ENCODE measurements around the gene TKTL1. TPM values are rescaled to one million over a fixed set of nuclear protein-coding genes. Genes with fewer than 3 reads are reported as not detected.

Gene TKTL1
- total RNA-seq, 6 donors from 2014 or later: 0.20 to 1.2 (median 0.24) TPM; not detected in 3

GRCh38 chrX:154328646-154329045 is 33.1 kb downstream of the TKTL1 start:
- WGBS, 2 donors: 89 to 100% methylated on average over 2 to 5 of the region's 5 CpGs
- no peak for ATAC-seq (ENCODE audit: low FRiP score in 2 of 2)
- Histone ChIP-seq H3K36me3 (no peaks in the 10 kb centered on the region), H3K9me3 (no peaks in the 10 kb centered on the region), H3K4me1 (peaks cover 0 to 15% (median 6%) of the 10 kb centered on the region in 4 donors), H3K4me3 (no peak overlapping the region), H3K27ac (no peak overlapping the region), H3K27me3 (no peaks in the 10 kb centered on the region)
- TF ChIP-seq POLR2AphosphoS5 (IDR thresholded peaks at IDR 0.05): no peak
- TF ChIP-seq POLR2A (IDR thresholded peaks at IDR 0.05): no peak
- DNase-seq: no peak

GRCh38 chrX:154329294-154329693 is 33.7 kb downstream of the TKTL1 start:
- ATAC-seq (ENCODE audit: low FRiP score in 2 of 2) (no peak), DNase-seq (no peak)
- H3K9me3 ChIP-seq: no peaks in the 10 kb centered on the region
- H3K4me3 ChIP-seq: no peak overlapping the region
- TF ChIP-seq POLR2AphosphoS5 (IDR thresholded peaks at IDR 0.05) (no peak), POLR2A (IDR thresholded peaks at IDR 0.05) (no peak), EP300 (IDR thresholded peaks at IDR 0.05) (no peak)
- TF ChIP-seq, protein P1, sequence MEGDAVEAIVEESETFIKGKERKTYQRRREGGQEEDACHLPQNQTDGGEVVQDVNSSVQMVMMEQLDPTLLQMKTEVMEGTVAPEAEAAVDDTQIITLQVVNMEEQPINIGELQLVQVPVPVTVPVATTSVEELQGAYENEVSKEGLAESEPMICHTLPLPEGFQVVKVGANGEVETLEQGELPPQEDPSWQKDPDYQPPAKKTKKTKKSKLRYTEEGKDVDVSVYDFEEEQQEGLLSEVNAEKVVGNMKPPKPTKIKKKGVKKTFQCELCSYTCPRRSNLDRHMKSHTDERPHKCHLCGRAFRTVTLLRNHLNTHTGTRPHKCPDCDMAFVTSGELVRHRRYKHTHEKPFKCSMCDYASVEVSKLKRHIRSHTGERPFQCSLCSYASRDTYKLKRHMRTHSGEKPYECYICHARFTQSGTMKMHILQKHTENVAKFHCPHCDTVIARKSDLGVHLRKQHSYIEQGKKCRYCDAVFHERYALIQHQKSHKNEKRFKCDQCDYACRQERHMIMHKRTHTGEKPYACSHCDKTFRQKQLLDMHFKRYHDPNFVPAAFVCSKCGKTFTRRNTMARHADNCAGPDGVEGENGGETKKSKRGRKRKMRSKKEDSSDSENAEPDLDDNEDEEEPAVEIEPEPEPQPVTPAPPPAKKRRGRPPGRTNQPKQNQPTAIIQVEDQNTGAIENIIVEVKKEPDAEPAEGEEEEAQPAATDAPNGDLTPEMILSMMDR (IDR thresholded peaks at IDR 0.05): no peak
- H3K27ac ChIP-seq: no peak overlapping the region
- no peaks in the 10 kb centered on the region for H3K36me3 ChIP-seq
- 89 to 100% methylated on average over 1 to 10 of the region's 10 CpGs for WGBS, 2 donors
- H3K27me3 ChIP-seq: no peaks in the 10 kb centered on the region
- H3K4me1 ChIP-seq: peaks cover 0 to 15% (median 6%) of the 10 kb centered on the region in 4 donors

GRCh38 chrX:154332561-154332960 is 37.0 kb downstream of the TKTL1 start:
- ATAC-seq (ENCODE audit: low FRiP score in 2 of 2) (no peak), DNase-seq (peak in 1 of 2 donors; percentile 68)
- Histone ChIP-seq H3K4me1 (peaks cover 0 to under 1% (median 0%) of the 10 kb centered on the region in 4 donors), H3K36me3 (no peaks in the 10 kb centered on the region), H3K9me3 (no peaks in the 10 kb centered on the region), H3K27me3 (no peaks in the 10 kb centered on the region), H3K4me3 (no peak overlapping the region), H3K27ac (no peak overlapping the region)
- 90 to 96% methylated on average over 22 to 26 of the region's 29 CpGs for WGBS, 2 donors
- TF ChIP-seq POLR2A (IDR thresholded peaks at IDR 0.05) (no peak), EP300 (IDR thresholded peaks at IDR 0.05) (no peak), POLR2AphosphoS5 (IDR thresholded peaks at IDR 0.05) (no peak)
- TF ChIP-seq, protein P1 (IDR thresholded peaks at IDR 0.05): no peak

GRCh38 chrX:154333116-154333515 is 37.5 kb downstream of the TKTL1 start:
- DNase-seq: no peak
- no peaks in the 10 kb centered on the region for H3K36me3 ChIP-seq
- TF ChIP-seq POLR2AphosphoS5 (IDR thresholded peaks at IDR 0.05) (no peak), EP300 (IDR thresholded peaks at IDR 0.05) (no peak), POLR2A (IDR thresholded peaks at IDR 0.05) (no peak)
- TF ChIP-seq, protein P1 (IDR thresholded peaks at IDR 0.05): no peak
- no peak overlapping the region for H3K4me3 ChIP-seq
- no peak for ATAC-seq (ENCODE audit: low FRiP score in 2 of 2)
- no peaks in the 10 kb centered on the region for H3K27me3 ChIP-seq
- WGBS, 2 donors: 91% methylated on average over 9 of the region's 9 CpGs; no CpG with 5 or more reads in 1 of the 2 donors
- no peaks in the 10 kb centered on the region for H3K4me1 ChIP-seq
- no peak overlapping the region for H3K27ac ChIP-seq
- no peaks in the 10 kb centered on the region for H3K9me3 ChIP-seq

DNA sequence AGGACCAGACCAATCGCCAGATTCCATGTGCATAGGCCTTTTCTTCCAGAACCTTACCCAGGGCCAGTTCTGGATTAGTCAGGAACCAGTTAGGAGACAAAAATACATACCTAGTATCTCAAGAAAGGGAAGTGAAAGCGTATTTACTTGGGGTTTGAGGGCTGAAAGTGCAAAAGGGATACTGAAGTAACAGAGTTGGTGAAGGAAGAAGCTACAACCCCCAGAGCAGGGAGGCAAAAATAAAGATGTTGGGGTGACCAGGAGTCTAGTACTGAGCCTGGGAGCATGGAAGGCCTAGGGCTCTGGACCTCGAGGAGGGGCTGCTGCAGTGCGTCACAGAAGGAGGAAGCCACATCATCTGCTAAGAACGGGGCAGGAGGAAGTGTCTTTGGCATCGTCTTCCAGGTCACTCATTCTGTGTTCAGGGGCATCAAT is 38.3 kb downstream of the TKTL1 start:
- Histone ChIP-seq H3K4me3 (no peak overlapping the region), H3K9me3 (no peaks in the 10 kb centered on the region), H3K27me3 (no peaks in the 10 kb centered on the region), H3K4me1 (no peaks in the 10 kb centered on the region), H3K27ac (no peak overlapping the region), H3K36me3 (no peaks in the 10 kb centered on the region)
- ATAC-seq (ENCODE audit: low FRiP score in 2 of 2): no peak
- TF ChIP-seq EP300 (IDR thresholded peaks at IDR 0.05) (no peak), POLR2AphosphoS5 (IDR thresholded peaks at IDR 0.05) (no peak), POLR2A (IDR thresholded peaks at IDR 0.05) (no peak)
- TF ChIP-seq, protein P1 (IDR thresholded peaks at IDR 0.05): no peak
- no peak for DNase-seq
- 52 to 66% methylated on average over 4 to 6 of the region's 6 CpGs for WGBS, 2 donors
